ENCODE results near the gene ITIH2.

DNA sequence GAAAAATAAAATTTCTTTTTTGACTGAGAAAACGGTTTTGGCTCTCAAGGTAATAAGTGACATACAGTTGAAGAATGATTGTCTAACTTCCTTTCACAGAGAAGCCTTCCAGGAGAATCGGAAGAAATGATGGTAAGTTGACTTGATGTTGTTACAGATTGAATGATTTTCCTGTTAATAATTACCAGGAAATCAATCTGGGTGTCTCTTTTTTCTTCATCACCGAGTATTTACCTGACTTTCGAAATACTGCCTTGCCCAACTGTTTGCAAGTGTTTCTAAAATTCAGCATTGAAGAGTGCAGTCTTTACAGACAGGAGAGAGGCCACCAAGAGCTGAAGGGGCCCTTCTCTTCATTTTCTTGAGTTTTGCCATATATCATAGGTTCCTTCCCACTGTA, 4.0 kb downstream of the ITIH2 start:
- TF ChIP-seq, protein P1, sequence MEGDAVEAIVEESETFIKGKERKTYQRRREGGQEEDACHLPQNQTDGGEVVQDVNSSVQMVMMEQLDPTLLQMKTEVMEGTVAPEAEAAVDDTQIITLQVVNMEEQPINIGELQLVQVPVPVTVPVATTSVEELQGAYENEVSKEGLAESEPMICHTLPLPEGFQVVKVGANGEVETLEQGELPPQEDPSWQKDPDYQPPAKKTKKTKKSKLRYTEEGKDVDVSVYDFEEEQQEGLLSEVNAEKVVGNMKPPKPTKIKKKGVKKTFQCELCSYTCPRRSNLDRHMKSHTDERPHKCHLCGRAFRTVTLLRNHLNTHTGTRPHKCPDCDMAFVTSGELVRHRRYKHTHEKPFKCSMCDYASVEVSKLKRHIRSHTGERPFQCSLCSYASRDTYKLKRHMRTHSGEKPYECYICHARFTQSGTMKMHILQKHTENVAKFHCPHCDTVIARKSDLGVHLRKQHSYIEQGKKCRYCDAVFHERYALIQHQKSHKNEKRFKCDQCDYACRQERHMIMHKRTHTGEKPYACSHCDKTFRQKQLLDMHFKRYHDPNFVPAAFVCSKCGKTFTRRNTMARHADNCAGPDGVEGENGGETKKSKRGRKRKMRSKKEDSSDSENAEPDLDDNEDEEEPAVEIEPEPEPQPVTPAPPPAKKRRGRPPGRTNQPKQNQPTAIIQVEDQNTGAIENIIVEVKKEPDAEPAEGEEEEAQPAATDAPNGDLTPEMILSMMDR (IDR thresholded peaks at IDR 0.05) = no peak
- TF ChIP-seq POLR2AphosphoS5 (IDR thresholded peaks at IDR 0.05) = no peak

Data from stomach (tissue), 4 donors.